ENCODE results near the gene CHD9NB. TPM values are rescaled to one million over a fixed set of nuclear protein-coding genes. Genes with fewer than 3 reads are reported as not detected.

The CHD9NB gene
- total and polyA plus RNA-seq, 2 experiments from 2014 or later: 0.81 to 2.3 TPM

- 81% methylated on average over 1 of the region's 1 CpG for WGBS (ENCODE audit: low lambda C conversion rate, missing lambda C conversion rate)
Observed at GRCh38 chr16:53007095-53007494, 45.6 kb downstream of the CHD9NB start.

DNA sequence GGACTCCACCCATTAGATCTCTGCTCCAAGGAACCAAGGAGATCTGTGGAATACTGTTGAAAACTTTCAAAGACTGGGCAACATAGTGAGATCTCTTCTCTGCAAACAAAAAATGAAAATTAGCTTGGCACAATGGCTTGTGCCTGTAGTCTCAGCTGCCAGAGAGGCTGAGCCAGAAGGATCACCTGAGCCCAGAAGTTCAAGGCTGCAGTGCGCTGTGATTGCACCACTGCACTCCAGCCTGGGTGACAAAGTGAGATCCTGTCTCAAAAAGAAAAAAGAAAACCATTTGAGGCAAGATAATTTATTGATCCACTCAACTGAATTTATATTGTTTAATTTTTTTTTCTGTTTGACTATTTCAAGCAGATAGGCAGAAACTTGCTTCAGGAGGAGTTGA lies 54.8 kb downstream of the CHD9NB start:
- Histone ChIP-seq H3K4me3 (no peak overlapping the region), H4K20me1 (ENCODE audit: insufficient read depth, poor library complexity, severe bottlenecking) (no peaks in the 10 kb centered on the region), H3K4me1 (ENCODE audit: insufficient read depth) (no peaks in the 10 kb centered on the region), H3K36me3 (replicated peaks; ENCODE audit: insufficient read depth, low read depth) (no peaks in the 10 kb centered on the region), H3K9me2 (replicated peaks; ENCODE audit: insufficient read depth) (no peaks in the 10 kb centered on the region), H3K79me2 (no peaks in the 10 kb centered on the region), H3K4me2 (no peak overlapping the region), H3K9me3 (ENCODE audit: low read depth) (no peaks in the 10 kb centered on the region), H3K27ac (no peak overlapping the region), H3K27me3 (peaks cover 5% of the 10 kb centered on the region), H2AFZ (no peak overlapping the region)
- TF ChIP-seq EZH2 (IDR thresholded peaks at IDR 0.05; ENCODE audit: borderline replicate concordance): no peak
- no peak for TF ChIP-seq EZH2phosphoT487 (IDR thresholded peaks at IDR 0.05; ENCODE audit: low read depth, severe bottlenecking, unreplicated experiment)
- TF ChIP-seq, protein P1, sequence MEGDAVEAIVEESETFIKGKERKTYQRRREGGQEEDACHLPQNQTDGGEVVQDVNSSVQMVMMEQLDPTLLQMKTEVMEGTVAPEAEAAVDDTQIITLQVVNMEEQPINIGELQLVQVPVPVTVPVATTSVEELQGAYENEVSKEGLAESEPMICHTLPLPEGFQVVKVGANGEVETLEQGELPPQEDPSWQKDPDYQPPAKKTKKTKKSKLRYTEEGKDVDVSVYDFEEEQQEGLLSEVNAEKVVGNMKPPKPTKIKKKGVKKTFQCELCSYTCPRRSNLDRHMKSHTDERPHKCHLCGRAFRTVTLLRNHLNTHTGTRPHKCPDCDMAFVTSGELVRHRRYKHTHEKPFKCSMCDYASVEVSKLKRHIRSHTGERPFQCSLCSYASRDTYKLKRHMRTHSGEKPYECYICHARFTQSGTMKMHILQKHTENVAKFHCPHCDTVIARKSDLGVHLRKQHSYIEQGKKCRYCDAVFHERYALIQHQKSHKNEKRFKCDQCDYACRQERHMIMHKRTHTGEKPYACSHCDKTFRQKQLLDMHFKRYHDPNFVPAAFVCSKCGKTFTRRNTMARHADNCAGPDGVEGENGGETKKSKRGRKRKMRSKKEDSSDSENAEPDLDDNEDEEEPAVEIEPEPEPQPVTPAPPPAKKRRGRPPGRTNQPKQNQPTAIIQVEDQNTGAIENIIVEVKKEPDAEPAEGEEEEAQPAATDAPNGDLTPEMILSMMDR (IDR thresholded peaks at IDR 0.05; ENCODE audit: poor library complexity): no peak
- no peak for DNase-seq (ENCODE audit: low spot score)
- 100% methylated on average over 1 of the region's 1 CpG for WGBS (ENCODE audit: low lambda C conversion rate, missing lambda C conversion rate)

More at GRCh38 chr16:53007095-53007494, 45.6 kb downstream of the CHD9NB start:
- H3K9me3 ChIP-seq (ENCODE audit: low read depth): no peaks in the 10 kb centered on the region
- TF ChIP-seq EZH2phosphoT487 (IDR thresholded peaks at IDR 0.05; ENCODE audit: low read depth, severe bottlenecking, unreplicated experiment) (no peak), EZH2 (IDR thresholded peaks at IDR 0.05; ENCODE audit: borderline replicate concordance) (no peak)
- TF ChIP-seq, protein P1 (IDR thresholded peaks at IDR 0.05; ENCODE audit: poor library complexity): no peak
- no peak overlapping the region for H2AFZ ChIP-seq
- no peaks in the 10 kb centered on the region for H3K9me2 ChIP-seq (replicated peaks; ENCODE audit: insufficient read depth)
- no peaks in the 10 kb centered on the region for H4K20me1 ChIP-seq (ENCODE audit: insufficient read depth, poor library complexity, severe bottlenecking)
- H3K4me2 ChIP-seq: no peak overlapping the region
- H3K36me3 ChIP-seq (replicated peaks; ENCODE audit: insufficient read depth, low read depth): no peaks in the 10 kb centered on the region
- H3K4me1 ChIP-seq (ENCODE audit: insufficient read depth): no peaks in the 10 kb centered on the region
- DNase-seq (ENCODE audit: low spot score): no peak
- no peak overlapping the region for H3K27ac ChIP-seq
- H3K79me2 ChIP-seq: no peaks in the 10 kb centered on the region
- H3K4me3 ChIP-seq: no peak overlapping the region
- H3K27me3 ChIP-seq: peaks cover 4% of the 10 kb centered on the region

DNA sequence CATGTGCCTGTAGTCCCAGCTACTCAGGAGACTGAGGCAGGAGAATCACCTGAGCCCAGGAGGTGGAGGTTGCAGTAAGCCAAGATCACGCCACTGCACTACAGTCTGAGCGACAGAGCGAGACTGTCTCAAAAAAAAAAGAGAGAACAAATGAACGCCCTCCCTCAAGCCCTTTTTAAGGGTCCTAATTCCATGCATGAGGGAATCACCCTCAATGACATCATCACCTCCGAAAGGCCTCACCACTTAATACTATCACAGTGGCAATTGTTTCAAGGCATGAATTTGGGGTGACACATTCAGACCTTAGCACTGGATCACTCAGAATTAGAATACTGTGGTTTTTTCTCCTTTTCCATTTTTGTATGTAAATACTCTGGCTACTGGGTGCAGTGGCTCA lies 57.8 kb downstream of the CHD9NB start:
- Histone ChIP-seq H3K9me3 (ENCODE audit: low read depth) (no peaks in the 10 kb centered on the region), H2AFZ (no peak overlapping the region), H3K36me3 (replicated peaks; ENCODE audit: insufficient read depth, low read depth) (no peaks in the 10 kb centered on the region), H4K20me1 (ENCODE audit: insufficient read depth, poor library complexity, severe bottlenecking) (no peaks in the 10 kb centered on the region), H3K27me3 (no peaks in the 10 kb centered on the region), H3K27ac (no peak overlapping the region), H3K4me3 (no peak overlapping the region), H3K4me1 (ENCODE audit: insufficient read depth) (no peaks in the 10 kb centered on the region), H3K9me2 (replicated peaks; ENCODE audit: insufficient read depth) (no peaks in the 10 kb centered on the region), H3K79me2 (no peaks in the 10 kb centered on the region), H3K4me2 (no peak overlapping the region)
- DNase-seq (ENCODE audit: low spot score): no peak
- no peak for TF ChIP-seq EZH2phosphoT487 (IDR thresholded peaks at IDR 0.05; ENCODE audit: low read depth, severe bottlenecking, unreplicated experiment)
- TF ChIP-seq, protein P1 (IDR thresholded peaks at IDR 0.05; ENCODE audit: poor library complexity): no peak
- no peak for TF ChIP-seq EZH2 (IDR thresholded peaks at IDR 0.05; ENCODE audit: borderline replicate concordance)
- 98% methylated on average over 3 of the region's 5 CpGs for WGBS (ENCODE audit: low lambda C conversion rate, missing lambda C conversion rate)

- H2AFZ ChIP-seq: no peak overlapping the region
- H3K4me1 ChIP-seq (ENCODE audit: insufficient read depth): no peaks in the 10 kb centered on the region
- no peak overlapping the region for H3K27ac ChIP-seq
- no peaks in the 10 kb centered on the region for H3K36me3 ChIP-seq (replicated peaks; ENCODE audit: insufficient read depth, low read depth)
- H3K4me2 ChIP-seq: no peak overlapping the region
- no peak for DNase-seq (ENCODE audit: low spot score)
- no peaks in the 10 kb centered on the region for H3K9me2 ChIP-seq (replicated peaks; ENCODE audit: insufficient read depth)
- H3K4me3 ChIP-seq: no peak overlapping the region
- no peaks in the 10 kb centered on the region for H4K20me1 ChIP-seq (ENCODE audit: insufficient read depth, poor library complexity, severe bottlenecking)
- 76% methylated on average over 3 of the region's 3 CpGs for WGBS (ENCODE audit: low lambda C conversion rate, missing lambda C conversion rate)
- H3K9me3 ChIP-seq (ENCODE audit: low read depth): no peaks in the 10 kb centered on the region
- no peaks in the 10 kb centered on the region for H3K79me2 ChIP-seq
- H3K27me3 ChIP-seq: no peaks in the 10 kb centered on the region
- no peak for TF ChIP-seq EZH2 (IDR thresholded peaks at IDR 0.05; ENCODE audit: borderline replicate concordance)
- TF ChIP-seq EZH2phosphoT487 (IDR thresholded peaks at IDR 0.05; ENCODE audit: low read depth, severe bottlenecking, unreplicated experiment): no peak
- TF ChIP-seq, protein P1 (IDR thresholded peaks at IDR 0.05; ENCODE audit: poor library complexity): no peak
Observed at GRCh38 chr16:52993179-52993578, 59.5 kb downstream of the CHD9NB start.
